GM18499 (cell line): ENCODE measurements around the gene PLK5.
"Not testable (repeated sequence)": the region's sequence is repeated elsewhere in the genome, so short reads cannot be mapped to it uniquely, and the experiment has no call there.

Experiments used
- ATAC-seq: cut with Tn5 transposase; IDR thresholded peaks from one replicate; pipeline ENCODE4 v1.9.1; 2021; ENCODE audit warnings: moderate number of reproducible peaks; ENCODE audit not compliant: insufficient read depth, unreplicated experiment

PLK5 gene

GRCh38 chr19:1507192-1507660 is 16.7 kb upstream of the PLK5 start:
- no peak for ATAC-seq

DNA sequence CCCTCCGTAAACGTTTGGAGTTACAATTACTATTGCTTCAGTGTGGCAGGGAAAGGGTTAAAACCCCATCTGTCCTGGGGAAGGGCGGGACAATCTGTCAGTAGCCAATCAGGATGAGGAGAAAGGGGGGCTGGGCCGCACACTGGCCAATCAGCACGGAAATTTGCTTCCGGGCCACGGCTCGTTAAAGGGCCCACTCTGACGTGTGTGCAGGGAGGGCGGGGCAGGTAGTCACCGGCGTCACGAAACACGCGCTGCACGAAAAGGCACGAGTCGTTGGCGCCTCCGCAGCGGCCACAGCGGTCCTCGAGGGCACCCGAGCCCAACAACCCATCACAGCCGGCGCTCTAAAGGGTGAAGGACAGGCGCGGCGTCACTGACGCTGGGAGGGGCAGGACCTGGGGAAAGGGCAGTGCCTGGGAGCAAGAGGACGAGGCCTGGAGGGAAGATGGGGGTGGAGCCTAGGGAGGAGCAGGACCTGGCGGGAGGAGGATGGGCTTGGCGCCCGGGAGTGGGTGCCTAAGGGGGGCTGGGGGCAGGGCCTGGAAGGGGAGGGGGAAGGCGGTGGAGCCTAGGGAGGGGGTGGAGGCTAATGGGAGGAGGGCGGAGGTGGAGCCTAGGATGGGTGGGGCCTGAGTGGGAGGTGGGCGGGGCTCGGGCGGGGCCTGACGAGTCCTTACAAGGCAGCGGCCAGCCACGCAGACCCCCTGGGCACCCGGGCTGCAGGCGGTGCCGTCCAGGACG is 15.9 kb upstream of the PLK5 start:
- no peak for ATAC-seq

GRCh38 chr19:1508507-1508856 is 15.4 kb upstream of the PLK5 start:
- no peak for ATAC-seq

GRCh38 chr19:1509602-1510441 is 14.1 kb upstream of the PLK5 start:
- ATAC-seq: no peak

GRCh38 chr19:1510442-1510806 is 13.5 kb upstream of the PLK5 start:
- ATAC-seq: no peak

DNA sequence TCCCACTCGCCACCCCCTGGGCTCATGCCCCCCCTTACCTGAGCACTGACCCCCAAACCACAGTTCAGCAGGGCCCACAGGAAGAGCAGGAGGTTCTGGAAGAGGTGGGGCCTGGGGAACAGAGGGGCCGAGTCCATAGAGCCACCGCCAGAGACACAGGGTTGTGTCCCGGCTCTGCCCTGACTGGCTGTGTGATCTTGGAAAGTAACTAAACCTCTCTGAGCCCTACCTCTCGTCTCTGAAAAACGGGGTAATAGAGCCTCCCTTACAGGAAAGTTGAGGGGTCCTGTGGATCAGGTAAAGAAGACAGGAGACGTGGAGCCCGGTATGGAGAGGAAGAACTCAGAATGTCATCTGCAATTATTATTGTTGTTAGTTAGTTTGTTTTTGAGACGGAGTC is 13.1 kb upstream of the PLK5 start:
- ATAC-seq: no peak

DNA sequence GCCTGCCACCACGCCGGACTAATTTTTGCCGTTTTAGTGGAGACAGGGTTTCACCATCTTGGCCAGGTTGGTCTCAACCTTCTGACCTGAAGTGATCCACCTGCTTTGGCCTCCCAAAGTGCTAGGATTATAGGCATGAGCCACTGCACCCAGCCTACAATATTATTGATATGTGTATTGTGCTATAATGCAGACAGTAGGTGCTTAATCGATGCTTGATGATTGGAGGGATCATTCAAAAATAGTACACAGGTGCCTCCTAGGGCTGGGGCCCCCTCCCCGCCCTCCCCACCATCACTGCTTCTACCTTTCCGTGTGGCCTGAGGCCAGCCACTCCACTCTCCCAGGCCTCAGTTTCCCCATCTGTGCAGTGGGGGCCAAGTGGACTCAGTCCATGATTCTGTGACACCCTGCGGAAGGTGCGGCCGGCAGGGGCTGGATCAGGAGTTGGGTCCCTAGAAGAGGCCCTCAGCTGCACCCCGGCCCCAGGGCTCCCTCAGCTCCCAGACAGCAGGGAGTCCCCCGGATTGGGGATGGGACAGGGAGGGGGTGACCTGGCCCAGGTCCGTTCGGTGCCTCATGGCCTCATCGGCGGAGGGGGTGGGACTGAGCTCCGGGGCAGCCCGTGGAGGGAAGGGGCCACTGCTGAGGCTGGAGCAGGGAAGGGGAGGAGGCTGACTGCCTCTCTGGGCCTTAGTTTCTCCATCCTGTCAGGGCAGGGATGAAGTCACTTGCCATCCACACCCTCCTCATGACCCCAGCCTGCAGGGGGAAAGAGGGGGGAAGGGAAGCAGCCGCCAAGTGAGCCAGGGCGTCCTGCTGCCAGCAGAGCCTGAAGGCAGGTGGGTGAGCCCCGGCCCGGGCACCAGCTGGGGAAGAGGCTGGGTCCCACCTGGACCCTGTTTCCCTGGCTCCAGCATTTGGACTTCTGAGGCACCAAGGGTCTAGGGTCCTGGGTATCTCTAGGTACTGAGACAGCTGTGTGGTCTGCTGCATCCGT is 12.3 kb upstream of the PLK5 start:
- no peak for ATAC-seq

DNA sequence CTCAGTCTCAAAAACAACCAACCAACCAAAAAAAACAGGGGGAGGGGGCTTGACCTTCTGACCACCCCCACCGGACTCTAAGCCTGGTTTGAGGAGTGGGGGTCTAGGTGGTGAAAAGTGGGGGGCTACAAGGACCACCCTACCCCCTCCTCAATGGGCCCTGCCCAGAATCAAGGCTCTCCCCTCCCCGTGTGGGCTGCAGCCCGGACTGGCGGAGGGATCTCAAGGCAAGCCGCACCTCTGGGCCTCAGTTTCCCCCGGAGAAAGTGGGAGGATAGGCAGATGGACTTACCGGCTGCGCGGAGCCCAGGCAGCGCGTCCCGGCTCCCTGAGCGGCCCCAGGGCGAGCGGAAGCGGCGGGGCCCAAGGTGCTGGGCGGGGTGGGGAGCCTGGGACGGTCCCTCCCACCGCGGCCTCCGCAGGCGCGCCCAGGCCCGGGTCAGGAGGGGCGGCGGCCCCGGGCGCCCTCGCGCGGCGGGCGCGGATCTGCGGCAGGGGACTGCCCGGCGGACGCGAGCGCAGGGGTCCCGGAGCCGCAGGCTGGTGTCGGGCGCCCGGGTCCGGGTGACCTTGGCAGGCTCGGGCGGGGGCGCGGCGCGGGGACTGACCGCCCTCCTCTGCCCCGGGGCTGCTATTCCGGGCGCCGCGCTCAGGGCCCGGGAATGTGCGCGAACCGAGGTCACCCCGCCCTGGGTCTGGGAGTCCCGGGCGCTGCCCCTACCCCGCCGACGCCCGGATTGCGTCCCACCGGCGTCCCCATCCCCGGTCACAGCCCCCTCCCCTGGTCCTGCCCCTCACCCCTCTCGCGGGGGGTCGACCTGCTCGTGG is 11.0 kb upstream of the PLK5 start, which contains the start of gene ADAMTSL5:
TSS of gene ADAMTSL5 (minus strand) at position 349 of the 828 bp plus-strand sequence. CDS start 2,076 bp downstream, outside the sequence.
- ATAC-seq: no peak

- no peak for ATAC-seq
Measured at GRCh38 chr19:1513499-1514294, 10.2 kb upstream of the PLK5 start.

DNA sequence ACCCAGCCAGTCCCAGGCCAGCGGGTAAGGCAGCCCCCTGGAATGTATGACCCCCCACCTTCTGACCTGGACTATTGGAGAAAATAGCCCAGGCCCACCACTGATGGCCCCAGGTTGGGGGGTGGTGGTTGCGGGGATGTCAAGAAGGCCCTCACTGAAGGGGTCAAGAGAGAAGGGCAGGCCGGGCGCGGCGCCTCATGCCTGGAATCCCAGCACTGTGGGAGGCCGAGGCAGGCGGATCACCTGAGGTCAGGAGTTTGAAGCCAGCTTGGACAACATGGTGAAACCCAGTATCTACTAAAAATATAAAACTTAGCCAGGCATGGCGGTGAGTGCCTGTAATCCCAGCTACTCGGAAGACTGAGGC is 9.6 kb upstream of the PLK5 start:
- no peak for ATAC-seq

DNA sequence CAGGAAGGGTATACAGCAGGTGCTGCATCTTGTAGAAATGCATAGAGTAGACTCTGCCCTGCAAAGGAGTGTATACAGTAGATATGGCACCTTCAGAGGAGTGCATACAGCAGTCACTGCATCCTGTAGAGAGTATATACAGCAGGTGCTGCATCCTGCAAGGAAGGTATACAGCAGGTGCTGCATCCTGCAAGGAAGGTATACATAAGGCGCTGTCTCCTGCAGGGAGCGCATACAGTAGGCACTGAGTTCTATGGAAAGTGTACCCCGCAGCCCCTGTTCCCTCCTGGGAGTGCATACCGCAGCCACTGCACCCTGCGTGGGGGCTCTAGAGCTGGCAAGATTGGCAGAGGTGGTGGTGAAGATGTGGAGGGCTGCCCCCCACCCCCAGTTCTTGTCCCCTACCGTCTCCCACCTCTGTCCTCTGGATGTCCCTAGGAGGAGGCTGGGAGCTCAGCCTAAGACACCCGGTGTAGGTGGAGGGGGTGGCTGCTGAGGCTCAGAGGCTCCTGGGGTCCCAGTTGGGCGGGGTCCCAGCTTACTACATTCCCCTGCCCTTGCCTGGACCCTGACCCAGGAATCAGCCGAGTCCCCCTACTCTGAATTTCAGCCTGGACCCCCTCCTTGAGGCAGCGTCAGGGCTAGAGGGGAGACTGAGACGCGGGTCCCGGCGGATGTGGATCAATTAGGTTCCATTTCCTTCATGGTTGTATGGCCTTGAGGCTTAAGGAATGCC is 8.7 kb upstream of the PLK5 start:
- no peak for ATAC-seq

- no peak for ATAC-seq
Measured at GRCh38 chr19:1516395-1516753, 7.5 kb upstream of the PLK5 start.

DNA sequence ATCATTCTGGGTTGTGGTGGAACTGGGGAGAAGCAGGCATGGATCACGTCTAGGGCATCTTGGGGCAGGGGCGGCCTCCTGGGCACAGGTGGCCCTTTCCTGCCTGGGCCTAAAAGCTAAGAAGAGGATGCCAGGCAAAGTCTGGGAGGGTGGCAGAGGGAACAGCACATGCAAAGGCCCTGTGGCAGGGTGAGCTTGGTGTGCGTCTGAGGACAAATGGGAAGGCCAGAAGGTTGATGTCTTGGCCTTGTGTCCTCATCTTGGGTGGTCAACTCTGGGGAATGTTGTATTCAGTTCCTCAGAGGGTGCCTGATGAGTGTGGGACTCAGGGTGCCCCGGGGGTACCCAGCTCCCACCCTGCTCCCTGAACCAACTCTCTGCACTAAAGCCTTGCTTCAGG is 5.4 kb upstream of the PLK5 start:
- ATAC-seq: no peak

- not testable (repeated sequence) for ATAC-seq
Measured at GRCh38 chr19:1519802-1520201, 4.1 kb upstream of the PLK5 start.

DNA sequence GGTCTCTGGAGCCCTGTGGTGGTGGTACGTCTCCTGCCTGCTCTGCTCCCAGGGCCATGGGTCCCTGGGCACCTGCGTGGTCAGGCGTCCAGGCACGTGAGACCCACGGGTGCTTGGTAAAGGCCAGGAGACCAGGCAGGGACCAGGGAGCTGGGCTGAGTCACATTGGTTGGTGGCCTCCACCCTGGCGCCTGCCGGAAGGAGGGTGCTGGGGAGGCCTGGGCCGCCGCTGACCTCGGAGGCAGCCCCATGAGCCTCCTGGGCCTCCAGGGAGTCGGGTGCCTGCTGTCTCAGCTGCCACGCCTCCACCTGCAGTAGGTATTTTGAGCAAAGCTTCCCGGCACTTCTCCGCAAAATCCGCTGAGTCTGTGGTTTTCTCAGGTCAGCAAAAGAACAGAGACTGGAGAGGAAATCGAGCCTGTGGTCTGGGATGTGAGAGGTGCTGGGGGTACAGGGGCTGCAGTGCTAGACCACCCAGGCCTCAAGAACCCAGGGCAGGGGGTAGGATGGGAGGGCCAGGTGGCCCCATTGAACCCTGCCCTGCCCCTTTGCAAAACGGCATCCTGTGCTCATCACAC is 3.6 kb upstream of the PLK5 start:
- no peak for ATAC-seq

DNA sequence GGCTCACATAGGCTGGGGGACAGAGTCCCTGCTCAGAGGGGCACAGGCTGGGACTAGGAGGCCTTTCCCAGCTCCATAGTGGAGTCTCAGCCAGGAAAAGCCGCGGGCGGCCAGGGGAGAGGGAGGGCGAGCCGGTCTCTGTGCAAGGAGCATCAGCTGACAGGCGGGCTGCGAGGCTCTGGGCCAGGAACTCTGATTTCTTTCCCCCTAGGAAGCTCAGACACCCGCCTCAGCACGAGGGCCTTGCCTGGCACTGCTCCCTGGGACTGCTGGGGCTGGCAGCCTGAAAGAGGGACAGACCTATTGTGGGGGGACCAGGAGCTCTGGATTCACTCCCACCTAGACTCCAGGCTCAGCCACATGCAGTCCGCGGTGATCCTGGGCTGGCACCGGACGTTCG is 2.2 kb upstream of the PLK5 start:
- no peak for ATAC-seq

GRCh38 chr19:1522061-1522460 is 1.8 kb upstream of the PLK5 start:
- ATAC-seq: no peak

DNA sequence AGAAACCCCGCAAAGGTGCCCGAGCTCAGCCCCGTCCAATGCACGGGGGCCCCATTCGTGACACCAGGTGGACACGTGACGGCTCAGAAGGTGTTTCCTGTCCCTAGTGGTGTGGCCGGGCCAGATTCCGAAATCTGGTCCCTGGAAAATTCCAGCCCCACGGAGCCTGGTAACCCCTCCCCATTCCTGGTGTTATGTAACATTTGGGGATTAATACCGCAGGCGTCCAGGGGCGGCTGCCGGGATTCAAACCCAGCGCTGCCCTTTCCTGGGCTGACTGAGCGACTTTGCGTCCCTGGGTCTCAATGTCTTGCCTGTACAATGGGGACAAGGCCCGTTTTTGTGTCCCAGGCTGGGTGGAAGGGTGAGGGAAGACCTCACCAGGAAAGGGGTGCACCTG is 1.0 kb upstream of the PLK5 start:
- ATAC-seq: no peak
